GM19397 (cell line): ENCODE results near the gene MCF2L.
"Not testable (repeated sequence)": the region's sequence is repeated elsewhere in the genome, so short reads cannot be mapped to it uniquely, and the experiment has no call there.

Source experiments
- ATAC-seq: cut with Tn5 transposase; IDR thresholded peaks from one replicate; pipeline ENCODE4 v1.9.1; 2021; ENCODE audit warnings: mild to moderate bottlenecking, moderate library complexity; ENCODE audit not compliant: unreplicated experiment

The MCF2L gene

DNA sequence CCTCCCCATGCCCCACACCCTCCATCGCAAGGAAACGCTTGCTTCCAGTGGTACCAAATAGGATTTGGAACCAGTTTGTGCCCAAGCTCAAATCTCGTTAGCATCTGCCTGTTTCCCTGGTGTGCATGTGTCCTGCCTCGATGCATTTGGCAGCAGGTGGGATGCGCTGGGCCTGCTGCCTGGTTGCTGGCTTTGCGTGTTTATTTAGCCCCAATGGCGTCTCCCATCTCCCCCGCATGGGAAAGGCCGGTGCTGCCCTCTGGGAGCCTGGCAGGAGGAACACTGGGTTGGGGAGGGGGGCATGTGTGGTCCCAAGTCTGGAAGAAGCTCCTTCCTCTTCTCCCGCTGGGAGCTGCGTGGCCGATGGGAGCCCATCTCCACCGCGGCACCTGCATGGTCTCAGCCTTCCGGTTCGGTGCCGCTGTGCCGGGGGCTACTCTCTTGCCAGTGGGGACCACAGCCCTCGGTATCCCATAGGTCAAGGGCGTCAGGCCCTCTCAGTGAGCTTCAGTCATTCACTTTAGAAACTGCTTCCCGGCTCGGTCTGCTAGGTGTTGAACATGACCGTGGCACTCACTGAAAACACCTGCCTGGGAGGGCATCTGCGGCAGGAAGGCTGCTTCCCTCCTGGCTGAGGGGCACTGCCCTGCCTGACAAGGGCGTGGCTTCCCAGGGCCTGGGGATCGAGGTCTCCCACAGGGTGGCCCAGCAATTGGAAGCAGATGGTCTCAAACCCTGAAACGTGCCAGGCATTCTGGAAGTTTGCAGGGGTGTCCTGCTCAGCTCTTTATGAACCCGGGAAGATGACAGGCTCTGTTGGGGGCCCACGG is 124.8 kb downstream of the MCF2L start:
- ATAC-seq, result no peak

GRCh38 chr13:113094410-113094800 is 125.4 kb downstream of the MCF2L start:
- ATAC-seq, result no peak

DNA sequence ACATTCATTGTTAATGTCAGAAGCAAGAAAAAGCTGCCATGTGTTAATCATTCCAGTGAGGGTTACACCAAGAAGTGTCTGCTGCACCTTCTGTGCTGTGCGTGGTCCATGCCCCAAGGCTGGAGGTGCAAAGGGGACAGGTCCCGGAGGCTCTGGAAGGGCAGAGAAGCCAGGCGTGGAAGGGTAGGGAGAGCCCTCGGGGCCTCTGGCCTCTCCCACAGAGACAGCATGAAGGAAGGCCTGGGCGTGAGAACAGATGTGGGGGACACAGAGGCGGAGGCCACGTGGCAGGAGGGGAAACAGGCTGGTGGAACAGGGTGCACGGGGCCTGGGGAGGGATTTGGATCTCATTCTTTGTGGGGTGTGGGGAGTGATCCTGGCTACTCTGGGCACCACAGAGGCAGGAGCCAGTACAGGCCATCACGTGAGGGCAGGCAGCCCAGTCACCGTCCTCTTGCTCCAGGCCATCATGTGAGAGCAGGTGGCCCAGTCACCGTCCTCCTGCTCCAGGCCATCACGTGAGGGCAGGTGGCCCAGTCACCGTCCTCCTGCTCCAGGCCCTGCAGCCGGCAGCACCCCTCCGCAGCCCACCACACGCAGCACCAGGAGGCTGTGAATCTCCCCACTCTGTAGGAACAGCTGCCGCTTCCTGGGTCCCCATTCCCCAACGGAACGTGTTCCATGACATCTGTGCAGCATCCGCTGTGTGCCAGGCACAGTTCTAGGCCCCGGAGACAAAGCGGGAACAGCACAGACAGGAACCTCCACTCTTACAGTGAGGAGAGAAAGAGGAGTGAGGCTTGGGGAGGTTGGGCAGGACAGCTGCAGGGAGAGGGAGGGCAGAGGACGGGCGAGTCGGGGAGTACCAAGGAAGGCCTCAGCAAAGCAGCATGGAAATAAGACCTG is 126.4 kb downstream of the MCF2L start:
- no peak for ATAC-seq

DNA sequence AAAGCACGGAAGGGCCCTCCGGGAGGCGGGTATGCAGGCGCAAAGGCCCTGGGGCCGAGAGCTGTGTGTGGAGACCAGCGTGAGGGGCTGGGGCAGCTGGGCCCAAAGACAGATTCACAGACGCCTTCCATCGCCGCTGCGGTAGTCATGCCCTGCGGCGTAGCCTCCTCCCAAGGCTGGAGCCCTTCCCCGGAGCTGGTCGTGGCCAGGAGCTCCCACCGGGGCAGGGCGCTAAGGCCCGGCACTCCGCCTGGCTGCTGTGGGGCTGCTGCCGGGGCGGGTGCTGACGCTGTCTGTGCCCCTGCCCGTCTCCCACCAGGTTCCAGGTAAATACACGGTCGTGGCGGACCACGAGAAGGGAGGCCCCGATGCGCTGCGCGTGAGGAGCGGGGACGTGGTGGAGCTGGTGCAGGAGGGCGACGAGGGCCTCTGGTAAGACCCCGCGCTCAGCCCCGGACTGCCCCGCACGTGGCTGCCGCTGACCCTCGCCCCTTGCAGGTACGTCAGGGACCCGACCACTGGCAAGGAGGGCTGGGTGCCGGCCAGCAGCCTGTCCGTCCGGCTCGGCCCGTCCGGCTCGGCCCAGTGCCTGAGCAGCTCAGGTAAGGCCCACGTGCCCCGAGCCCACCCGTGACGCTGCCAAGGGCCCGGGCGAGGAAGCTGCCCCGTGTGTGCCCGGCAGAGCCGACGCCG is 127.2 kb downstream of the MCF2L start:
- no peak for ATAC-seq

DNA sequence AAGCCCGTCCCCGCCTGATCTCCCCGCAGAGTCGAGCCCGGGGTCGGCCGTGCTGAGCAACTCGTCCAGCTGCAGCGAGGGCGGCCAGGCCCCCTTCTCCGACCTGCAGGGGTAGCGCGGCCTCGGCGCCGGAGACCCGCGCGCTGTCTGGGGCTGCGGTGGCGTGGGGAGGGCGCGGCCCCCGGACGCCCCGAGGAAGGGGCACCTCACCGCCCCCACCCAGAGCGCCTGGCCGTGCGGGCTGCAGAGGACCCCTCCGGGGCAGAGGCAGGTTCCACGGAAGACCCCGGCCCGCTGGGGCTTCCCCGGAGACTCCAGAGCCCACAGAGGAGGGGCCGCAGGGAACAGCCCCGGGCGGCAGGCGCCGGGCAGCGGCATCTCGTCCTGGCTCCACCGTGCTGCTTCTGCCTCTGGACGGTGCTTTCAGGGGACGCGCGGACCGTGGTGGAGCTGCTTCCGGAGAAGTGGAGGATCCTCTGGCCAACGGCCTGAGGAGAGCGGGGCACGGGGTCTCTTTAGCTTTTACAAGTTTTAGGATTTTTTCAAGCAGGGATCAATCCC is 127.8 kb downstream of the MCF2L start:
- no peak for ATAC-seq

DNA sequence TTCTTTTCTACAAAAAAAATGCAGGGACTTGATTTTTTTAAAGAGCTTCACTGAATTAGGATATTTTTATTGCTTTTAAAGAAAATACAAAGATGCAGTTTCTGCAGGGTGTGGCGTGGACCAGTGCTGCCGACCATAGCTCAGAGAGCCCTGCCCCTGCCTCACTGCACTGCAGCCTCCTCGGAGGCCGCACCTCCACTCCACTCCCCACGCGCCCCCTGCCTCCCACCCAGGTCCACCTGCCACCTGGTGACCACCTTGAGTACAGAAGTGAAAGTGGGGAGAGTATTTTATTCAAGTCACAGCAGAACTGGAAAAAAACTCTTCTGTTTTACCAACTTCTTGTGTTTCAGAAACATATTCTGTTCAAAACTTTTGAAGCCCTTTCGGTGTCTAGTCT is 128.6 kb downstream of the MCF2L start:
- no peak for ATAC-seq

DNA sequence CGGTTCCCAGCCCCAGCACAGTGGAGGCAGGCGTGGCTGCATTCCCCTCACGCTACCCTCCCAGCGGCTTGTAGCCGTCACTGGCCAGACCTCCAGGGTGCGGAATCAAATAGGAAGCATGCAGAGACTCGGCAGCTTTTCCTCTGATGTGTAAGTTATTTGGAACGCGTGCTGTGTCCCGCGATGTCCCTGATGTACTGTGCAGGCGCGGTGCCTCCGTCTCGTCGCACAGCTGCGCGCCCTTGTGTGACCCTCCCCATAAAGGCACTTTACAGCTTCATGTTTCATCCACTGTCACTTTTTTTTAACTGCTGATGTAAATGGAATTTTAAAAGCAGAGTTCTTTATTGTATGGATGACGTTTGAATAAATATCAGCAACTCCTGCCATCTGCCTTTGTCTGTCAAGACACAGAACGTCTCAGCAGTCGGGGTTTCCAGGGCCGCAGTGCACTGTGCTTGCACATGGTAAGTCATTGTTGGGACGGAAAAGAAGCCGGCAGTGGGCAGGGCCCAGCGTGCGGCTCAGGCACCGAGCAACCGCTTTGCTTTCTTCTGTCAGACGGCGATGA is 129.2 kb downstream of the MCF2L start:
- ATAC-seq, result no peak

DNA sequence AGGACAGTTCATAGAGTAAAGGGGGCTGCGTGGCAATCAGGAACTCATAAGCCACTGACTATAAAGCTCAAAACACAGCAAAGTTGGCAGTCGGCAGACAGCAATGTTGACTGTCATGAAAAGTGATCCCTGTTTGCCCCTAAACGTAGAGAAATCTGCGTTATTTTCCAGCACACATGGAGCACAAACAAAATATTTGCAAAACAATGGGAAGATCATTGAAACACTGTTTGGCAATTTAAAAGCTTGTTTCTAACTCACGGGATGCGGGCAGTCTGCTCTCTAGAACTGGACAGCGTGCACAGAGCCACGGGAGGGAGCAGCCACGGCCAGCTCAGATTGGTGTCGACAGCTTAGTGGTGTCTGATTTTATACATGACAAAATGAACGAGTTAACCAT is 130.1 kb downstream of the MCF2L start:
- no peak for ATAC-seq

DNA sequence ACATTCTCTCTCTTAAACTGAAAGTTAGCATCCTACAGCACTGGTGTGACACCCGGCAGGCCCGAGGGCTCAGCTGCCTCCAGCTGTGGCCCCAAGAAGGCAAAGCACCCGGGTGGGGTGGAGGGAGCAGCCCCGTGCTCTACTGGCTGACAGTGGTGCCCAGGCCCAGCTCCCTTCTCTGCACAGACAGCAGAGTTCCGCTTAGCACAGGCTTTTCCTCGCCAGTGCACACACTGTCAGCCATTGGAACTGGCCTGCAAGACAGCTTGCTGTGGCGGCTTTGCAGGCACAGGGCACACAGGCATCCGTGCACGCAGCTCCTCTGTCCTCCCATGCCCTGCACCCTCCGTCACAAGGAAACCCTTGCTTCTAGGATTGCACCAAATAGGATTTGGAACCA is 133.3 kb downstream of the MCF2L start:
- ATAC-seq, result not testable (repeated sequence)

DNA sequence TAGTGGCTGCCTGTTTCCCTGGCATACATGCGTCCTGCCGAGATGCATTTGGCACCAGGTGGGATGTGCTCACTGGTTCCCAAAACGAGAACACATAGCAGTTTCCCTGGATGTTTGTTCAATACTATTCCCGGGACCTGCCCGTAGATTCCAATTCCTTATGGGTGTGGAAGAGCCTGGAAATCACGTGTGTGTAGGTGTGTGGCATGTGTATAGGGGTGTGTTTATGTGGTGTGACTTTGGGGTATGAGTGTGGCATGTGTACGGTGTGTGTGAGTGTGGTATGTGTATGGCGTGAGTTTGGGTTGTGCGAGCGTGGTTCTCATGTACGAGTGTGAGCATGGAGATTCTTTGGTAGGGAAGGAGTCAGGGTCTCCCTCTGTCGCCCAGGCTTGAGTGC is 133.7 kb downstream of the MCF2L start:
- ATAC-seq, result no peak

DNA sequence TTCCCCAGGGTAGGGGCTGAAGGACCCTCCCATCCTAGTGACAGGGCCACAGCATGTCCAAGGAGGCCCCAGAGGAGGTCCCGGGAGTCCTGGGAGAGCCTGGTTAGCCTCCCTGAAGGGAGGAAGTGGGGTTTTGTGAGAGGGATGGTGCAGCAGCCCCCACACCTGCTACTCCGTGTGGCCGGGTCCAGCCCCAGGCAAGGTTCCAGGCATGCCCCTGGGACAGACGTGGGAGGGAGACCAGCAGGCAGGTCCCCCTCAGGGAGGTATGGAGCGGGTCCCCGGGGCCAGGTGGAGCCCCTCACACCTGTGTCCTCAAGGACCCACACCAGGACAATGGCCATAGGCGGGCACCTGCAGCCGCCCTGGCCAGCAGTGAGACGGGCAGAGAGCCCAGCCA is 134.6 kb downstream of the MCF2L start:
- no peak for ATAC-seq

- no peak for ATAC-seq
These were observed 136.3 kb downstream of the MCF2L start, which contains the start of gene F7 for GRCh38 chr13:113105032-113105920. Gene F7, plus strand, starts transcription at chr13:113105791. Its CDS starts 51 bp downstream, at chr13:113105842.

GRCh38 chr13:113105921-113106452 is 137.0 kb downstream of the MCF2L start:
- no peak for ATAC-seq

- ATAC-seq, result no peak
These were observed 137.8 kb downstream of the MCF2L start for GRCh38 chr13:113106711-113107351.

DNA sequence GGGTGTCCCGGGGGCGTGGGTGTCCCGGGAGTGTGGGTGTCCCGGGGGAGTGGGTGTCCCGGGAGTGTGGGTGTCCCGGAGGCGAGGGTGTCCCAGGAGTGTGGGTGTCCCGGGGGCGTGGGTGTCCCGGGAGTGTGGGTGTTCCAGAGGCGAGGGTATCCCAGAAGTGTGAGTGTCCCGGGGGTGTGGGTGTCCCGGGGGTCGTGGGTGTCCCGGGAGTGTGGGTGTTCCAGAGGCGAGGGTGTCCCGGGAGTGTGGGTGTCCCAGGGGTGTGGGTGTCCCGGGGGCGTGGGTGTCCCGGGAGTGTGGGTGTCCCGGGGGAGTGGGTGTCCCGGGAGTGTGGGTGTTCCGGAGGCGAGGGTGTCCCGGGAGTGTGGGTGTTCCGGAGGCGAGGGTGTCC is 139.5 kb downstream of the MCF2L start:
- not testable (repeated sequence) for ATAC-seq

DNA sequence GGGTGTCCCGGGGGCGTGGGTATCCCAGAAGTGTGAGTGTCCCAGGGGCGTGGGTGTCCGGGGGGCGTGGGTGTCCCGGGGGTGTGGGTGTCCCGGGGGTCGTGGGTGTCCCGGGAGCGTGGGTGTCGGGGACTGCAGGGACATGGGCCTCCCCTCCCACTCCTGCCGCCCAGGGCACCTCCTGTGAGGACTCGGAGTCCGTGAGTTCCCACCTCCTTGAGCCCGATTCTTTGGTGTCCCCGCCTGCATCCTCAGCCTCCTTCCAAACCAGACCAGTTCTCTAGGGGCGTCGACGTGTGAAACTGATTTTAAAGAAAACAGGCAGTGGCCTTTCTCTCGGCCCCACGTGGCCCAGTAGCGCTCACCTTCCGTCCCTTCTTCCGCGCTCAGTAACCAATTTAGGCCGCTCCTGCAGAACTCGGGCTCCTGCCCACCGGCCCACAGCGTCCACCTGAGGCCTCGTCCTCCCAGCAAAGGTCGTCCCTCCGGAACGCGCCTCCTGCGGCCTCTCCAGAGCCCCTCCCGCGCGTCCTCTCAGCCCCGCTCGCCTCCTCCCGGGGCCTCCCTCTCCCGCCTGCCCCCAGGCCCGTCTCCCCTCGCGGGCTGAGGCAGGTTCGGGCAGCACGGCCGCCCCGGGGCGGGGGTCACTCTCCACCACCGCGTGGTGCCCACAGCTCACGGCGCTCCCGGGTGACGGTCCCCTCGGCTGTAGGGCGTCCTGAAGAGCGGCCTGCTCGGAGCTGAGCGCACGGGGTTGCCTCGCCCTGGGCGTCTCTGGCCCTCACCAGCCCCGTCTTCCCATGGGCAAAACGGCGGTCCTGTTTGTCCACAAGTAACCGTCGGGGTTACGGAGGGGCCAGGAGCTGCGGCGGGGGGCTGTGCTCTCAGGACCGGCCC is 140.4 kb downstream of the MCF2L start:
- no peak for ATAC-seq

GRCh38 chr13:113110048-113110851 is 141.2 kb downstream of the MCF2L start:
- ATAC-seq, result no peak
